OCI-LY7 (cell line): Measurements from ENCODE around the gene BCDIN3D. TPM values are rescaled to one million over a fixed set of nuclear protein-coding genes. Genes with fewer than 3 reads are reported as not detected.

ENCODE experiments used
- BruUV-seq: library from RNA; stranded (reverse); fragments of 400-500 nt; replicated peaks from 2 replicates; lab custom pipeline; 2021; lab: Mats Ljungman, UMichigan
- CTCF ChIA-PET: fragments of 300-600 bp; sonication (Branson Sonifier 250); formaldehyde crosslinking; loops from one replicate; lab custom pipeline; 2022; ENCODE audit warnings: antibody characterized with exemption; ENCODE audit not compliant: unreplicated experiment; lab: Charles Lee
- POLR2A ChIA-PET: fragments of 300-600 bp; sonication (Branson Sonifier 250); formaldehyde crosslinking; loops from one replicate; lab custom pipeline; 2022; ENCODE audit warnings: antibody characterized with exemption; lab: Charles Lee
- DNase-seq: peaks from one replicate; pipeline ENCODE4 v3.0.0-alpha.2; 2015; ENCODE audit warnings: low spot score
- H2AFZ ChIP-seq: fragments of 200-600 bp; sonication (generic), shearing (Covaris generic); 2 replicates; pipeline ENCODE4 v1.6.1; 2014; ENCODE audit warnings: mild to moderate bottlenecking, antibody characterized with exemption, low read length, moderate library complexity
- H3K27ac ChIP-seq: fragments of 200-600 bp; sonication (generic); 2 replicates; pipeline ENCODE4 v1.5.1; 2014; ENCODE audit warnings: mixed run types, low read depth, mild to moderate bottlenecking, moderate library complexity, low read length, inconsistent platforms; ENCODE audit not compliant: poor library complexity, severe bottlenecking
- H3K36me3 ChIP-seq: fragments of 200-600 bp; sonication (generic); 2 replicates; pipeline ENCODE4 v1.6.1; 2014; ENCODE audit warnings: mild to moderate bottlenecking, antibody characterized with exemption, low read length, moderate library complexity, mixed read lengths; ENCODE audit not compliant: insufficient read depth
- H3K4me1 ChIP-seq: fragments of 200-600 bp; sonication (generic); 2 replicates; pipeline ENCODE4 v1.5.1; 2014; ENCODE audit warnings: mild to moderate bottlenecking, low read length; ENCODE audit not compliant: insufficient read depth, poor library complexity, severe bottlenecking
- H3K4me2 ChIP-seq: fragments of 200-600 bp; sonication (generic); 2 replicates; pipeline ENCODE4 v1.6.1; 2014; ENCODE audit warnings: mild to moderate bottlenecking, low read length
- H3K4me3 ChIP-seq: fragments of 200-600 bp; sonication (generic); 2 replicates; pipeline ENCODE4 v1.5.1; 2014; ENCODE audit warnings: mild to moderate bottlenecking, low read depth, low read length; ENCODE audit not compliant: poor library complexity, severe bottlenecking
- H3K79me2 ChIP-seq: fragments of 200-600 bp; sonication (generic); 2 replicates; pipeline ENCODE4 v1.6.1; 2016; ENCODE audit warnings: low read depth, mild to moderate bottlenecking, low read length, moderate library complexity, mixed read lengths; ENCODE audit not compliant: insufficient read depth
- H3K9me2 ChIP-seq: fragments of 200-600 bp; sonication (generic); 2 replicates; pipeline ENCODE4 v1.6.1; 2016; ENCODE audit warnings: mild to moderate bottlenecking, low read length, mixed read lengths; ENCODE audit not compliant: insufficient read depth
- H3K9me3 ChIP-seq: fragments of 200-600 bp; sonication (generic); 2 replicates; pipeline ENCODE4 v1.6.1; 2014; ENCODE audit warnings: mild to moderate bottlenecking, mixed run types, low read length, mixed read lengths
- H4K20me1 ChIP-seq: fragments of 200-600 bp; sonication (generic); 2 replicates; pipeline ENCODE4 v1.6.1; 2014; ENCODE audit warnings: mild to moderate bottlenecking, antibody characterized with exemption, low read length, moderate library complexity, mixed read lengths; ENCODE audit not compliant: insufficient read depth
- EZH2phosphoT487 ChIP-seq: fragments of 200-600 bp; sonication (generic); IDR thresholded peaks from 2 replicates; pipeline ENCODE4 v1.6.1; 2018; ENCODE audit warnings: low read depth, borderline replicate concordance, mild to moderate bottlenecking, mixed run types, antibody characterized with exemption, low read length, moderate library complexity, mixed read lengths
- intact Hi-C: fragments of 100-400 bp; cut with micrococcal nuclease; formaldehyde crosslinking; loops from one replicate; pipeline ENCODE4 v1.10.0; 2022; ENCODE audit not compliant: unreplicated experiment
- total RNA-seq, 2 experiments: library from RNA; depleted of rRNA in 1 of 2; stranded (reverse); fragments of >200 nt in 1 of 2; shearing (Covaris generic) in 1 of 2; gene quantifications; 2 replicates each; pipeline ENCODE4 v1.2.3, GENCODE V29; 2014 to 2022
- TF ChIP-seq, protein P1 (sequence below): fragments of 200-600 bp; sonication (generic); conservative IDR thresholded peaks from 2 replicates; pipeline ENCODE4 v1.5.1; 2014; ENCODE audit warnings: mild to moderate bottlenecking, antibody characterized with exemption, low read length, moderate library complexity, mixed read lengths

Gene BCDIN3D
- total RNA-seq, 2 experiments from 2014 or later, result 8.4 to 10.1 TPM

GRCh38 chr12:49825971-49826421, 16.9 kb downstream of the BCDIN3D start:
- ChIA-PET CTCF (interaction anchor here (0.5 kb wide), 1 partner anchor 45 kb away, joined by 4 read pairs; no protein-coding TSS in a partner anchor), POLR2A (interaction anchor here (0.5 to 0.6 kb wide), 2 partner anchors 9 to 39 kb away, joined by 3 to 6 read pairs; no protein-coding TSS in a partner anchor)
- no TSS peak for BruUV-seq
- Histone ChIP-seq H3K9me3 (no peaks in the 10 kb centered on the region), H3K27ac (no peak overlapping the region), H2AFZ (no peak overlapping the region), H3K36me3 (peaks cover 7% of the 10 kb centered on the region; the same call in 1 of the 2 replicates), H4K20me1 (no peaks in the 10 kb centered on the region), H3K4me3 (no peak overlapping the region), H3K4me2 (no peak overlapping the region), H3K9me2 (no peaks in the 10 kb centered on the region), H3K4me1 (peaks cover 24% of the 10 kb centered on the region), H3K79me2 (no peaks in the 10 kb centered on the region)
- TF ChIP-seq, protein P1, sequence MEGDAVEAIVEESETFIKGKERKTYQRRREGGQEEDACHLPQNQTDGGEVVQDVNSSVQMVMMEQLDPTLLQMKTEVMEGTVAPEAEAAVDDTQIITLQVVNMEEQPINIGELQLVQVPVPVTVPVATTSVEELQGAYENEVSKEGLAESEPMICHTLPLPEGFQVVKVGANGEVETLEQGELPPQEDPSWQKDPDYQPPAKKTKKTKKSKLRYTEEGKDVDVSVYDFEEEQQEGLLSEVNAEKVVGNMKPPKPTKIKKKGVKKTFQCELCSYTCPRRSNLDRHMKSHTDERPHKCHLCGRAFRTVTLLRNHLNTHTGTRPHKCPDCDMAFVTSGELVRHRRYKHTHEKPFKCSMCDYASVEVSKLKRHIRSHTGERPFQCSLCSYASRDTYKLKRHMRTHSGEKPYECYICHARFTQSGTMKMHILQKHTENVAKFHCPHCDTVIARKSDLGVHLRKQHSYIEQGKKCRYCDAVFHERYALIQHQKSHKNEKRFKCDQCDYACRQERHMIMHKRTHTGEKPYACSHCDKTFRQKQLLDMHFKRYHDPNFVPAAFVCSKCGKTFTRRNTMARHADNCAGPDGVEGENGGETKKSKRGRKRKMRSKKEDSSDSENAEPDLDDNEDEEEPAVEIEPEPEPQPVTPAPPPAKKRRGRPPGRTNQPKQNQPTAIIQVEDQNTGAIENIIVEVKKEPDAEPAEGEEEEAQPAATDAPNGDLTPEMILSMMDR, result no peak
- TF ChIP-seq EZH2phosphoT487, result no peak
- intact Hi-C loops, result loop anchor here (5.0 kb wide), 1 partner anchor 199 kb away; no protein-coding TSS in a partner anchor
- no peak for DNase-seq

- H3K79me2 ChIP-seq, result no peaks in the 10 kb centered on the region
- H4K20me1 ChIP-seq, result no peaks in the 10 kb centered on the region
- POLR2A ChIA-PET, result interaction anchor here (0.5 to 0.6 kb wide), 2 partner anchors 9 to 38 kb away, joined by 3 to 6 read pairs; no protein-coding TSS in a partner anchor
- intact Hi-C loops, result loop anchor here (5.0 kb wide), 1 partner anchor 198 kb away; no protein-coding TSS in a partner anchor
- H3K4me2 ChIP-seq, result no peak overlapping the region
- BruUV-seq, result no TSS peak
- no peak overlapping the region for H3K4me3 ChIP-seq
- H3K9me3 ChIP-seq, result no peaks in the 10 kb centered on the region
- no peaks in the 10 kb centered on the region for H3K9me2 ChIP-seq
- peaks cover 29% of the 10 kb centered on the region for H3K4me1 ChIP-seq
- DNase-seq, result no peak
- TF ChIP-seq, protein P1, result no peak
- TF ChIP-seq EZH2phosphoT487, result no peak
- H3K36me3 ChIP-seq, result peaks cover 7% of the 10 kb centered on the region; the same call in 1 of the 2 replicates
- CTCF ChIA-PET, result interaction anchor here (0.5 kb wide), 1 partner anchor 45 kb away, joined by 4 read pairs; no protein-coding TSS in a partner anchor
- H2AFZ ChIP-seq, result no peak overlapping the region
- no peak overlapping the region for H3K27ac ChIP-seq
These were observed 17.4 kb downstream of the BCDIN3D start for GRCh38 chr12:49825360-49825970.

DNA sequence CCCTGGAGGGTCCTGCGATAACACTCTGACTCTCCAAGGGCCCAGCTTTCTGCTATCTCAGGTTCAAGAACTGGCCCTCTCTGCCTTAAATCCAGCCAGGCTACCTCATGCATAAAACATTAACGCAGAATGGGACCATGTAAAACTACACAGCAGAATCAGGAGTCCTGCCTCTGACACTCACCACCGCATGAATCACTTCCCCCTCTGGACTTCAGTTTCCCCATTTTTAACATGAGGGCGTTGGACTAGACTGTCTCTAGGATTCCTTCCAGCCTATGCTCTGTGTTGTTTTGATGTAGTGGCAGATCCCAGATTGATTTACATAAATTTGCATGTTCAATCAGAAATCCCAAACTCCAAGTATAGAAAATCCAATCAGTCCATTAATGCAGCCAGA, 18.0 kb downstream of the BCDIN3D start:
- CTCF ChIA-PET, result no interaction called here
- intact Hi-C loops, result loop anchor here (5.0 kb wide), 1 partner anchor 198 kb away; no protein-coding TSS in a partner anchor
- Histone ChIP-seq H4K20me1 (no peaks in the 10 kb centered on the region), H3K79me2 (no peaks in the 10 kb centered on the region), H3K9me2 (no peaks in the 10 kb centered on the region), H3K4me3 (no peak overlapping the region), H2AFZ (no peak overlapping the region), H3K36me3 (peaks cover 7% of the 10 kb centered on the region; the same call in 1 of the 2 replicates), H3K9me3 (no peaks in the 10 kb centered on the region), H3K4me2 (no peak overlapping the region), H3K4me1 (peaks cover 34% of the 10 kb centered on the region), H3K27ac (no peak overlapping the region)
- POLR2A ChIA-PET, result no interaction called here
- DNase-seq, result no peak
- BruUV-seq, result no TSS peak
- TF ChIP-seq, protein P1, result no peak
- TF ChIP-seq EZH2phosphoT487, result no peak
